ENCODE results near the gene MBD2.

MBD2 gene

DNA sequence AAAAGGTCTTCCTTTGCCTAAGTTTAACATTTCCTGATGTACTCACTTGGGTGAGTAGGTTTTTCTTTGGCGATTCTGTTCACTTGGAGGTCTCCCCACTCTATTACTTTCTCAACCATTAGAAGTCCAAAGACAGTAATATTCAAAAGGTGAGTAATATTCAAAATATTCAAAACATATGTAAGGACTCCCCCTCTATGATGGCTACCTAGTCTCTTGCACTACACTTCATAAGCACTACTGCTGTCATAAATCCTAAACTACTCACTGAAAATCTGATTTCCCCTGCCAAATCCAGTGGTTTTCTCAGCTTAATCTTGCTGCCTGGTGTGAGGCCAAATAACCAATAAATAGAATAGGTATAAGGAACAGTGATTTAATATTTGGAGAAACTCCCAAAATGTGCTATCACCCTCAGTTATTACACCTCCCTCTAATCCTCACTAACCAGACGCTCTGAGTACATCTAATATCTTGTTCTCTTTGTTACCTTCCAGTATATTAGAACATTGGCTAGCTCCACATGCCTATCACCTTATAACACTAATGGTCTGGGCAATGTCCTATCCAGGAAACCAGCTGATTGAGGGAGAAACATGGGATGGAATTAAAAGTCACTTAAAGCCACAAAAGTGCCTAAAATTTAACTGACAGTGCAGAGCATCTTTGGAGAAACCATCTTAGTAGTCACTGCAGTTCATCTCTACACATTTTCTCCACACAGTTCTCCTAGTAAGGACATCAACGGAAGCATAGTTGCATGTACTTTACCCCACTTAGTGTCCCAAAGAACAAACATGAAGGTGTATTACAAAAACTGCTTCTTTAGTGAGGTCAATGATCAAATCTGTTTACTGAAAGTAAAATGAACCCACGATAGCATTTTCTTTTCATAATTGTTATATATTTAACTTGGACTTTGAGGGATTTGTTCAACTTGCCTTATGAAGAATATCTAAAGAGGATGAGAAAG is 54.8 kb downstream of the MBD2 start:
- POLR2A ChIA-PET = no interaction called here
- peaks cover 6 to 16% (median 10%) of the 10 kb centered on the region in 4 experiments for H3K36me3 ChIP-seq (ENCODE audit: control insufficient read depth in 4 of 4, insufficient read depth in 4 of 4, low read length in 3 of 4)
- no peaks in the 10 kb centered on the region for H3K9me3 ChIP-seq (ENCODE audit: control extremely low read depth in 1 of 5, control insufficient read depth in 4 of 5, insufficient read depth in 2 of 5, low read depth in 1 of 5, low read length in 4 of 5)
- 73% methylated on average over 2 of the region's 4 CpGs for WGBS (ENCODE audit: insufficient coverage)
- no peaks in the 10 kb centered on the region for H3K27me3 ChIP-seq (replicated peaks in 2 of 5; ENCODE audit: control insufficient read depth in 4 of 5, insufficient read depth in 5 of 5, low read length in 4 of 5)
- CTCF ChIA-PET = no interaction called here
- H3K4me3 ChIP-seq (ENCODE audit: control insufficient read depth in 1 of 7, extremely low read depth in 1 of 7, insufficient read depth in 4 of 7, low read depth in 2 of 7, low read length in 6 of 7) = no peak overlapping the region
- peaks cover 0 to 1% (median 0%) of the 10 kb centered on the region in 4 experiments for H3K4me1 ChIP-seq (ENCODE audit: control extremely low read depth in 1 of 4, control insufficient read depth in 4 of 4, insufficient read depth in 4 of 4, low read length in 3 of 4)
- H3K27ac ChIP-seq (ENCODE audit: insufficient read depth in 1 of 2, low read depth in 1 of 2, low read length in 2 of 2, poor library complexity in 1 of 2, severe bottlenecking in 2 of 2) = no peak overlapping the region
- no peak for DNase-seq

DNA sequence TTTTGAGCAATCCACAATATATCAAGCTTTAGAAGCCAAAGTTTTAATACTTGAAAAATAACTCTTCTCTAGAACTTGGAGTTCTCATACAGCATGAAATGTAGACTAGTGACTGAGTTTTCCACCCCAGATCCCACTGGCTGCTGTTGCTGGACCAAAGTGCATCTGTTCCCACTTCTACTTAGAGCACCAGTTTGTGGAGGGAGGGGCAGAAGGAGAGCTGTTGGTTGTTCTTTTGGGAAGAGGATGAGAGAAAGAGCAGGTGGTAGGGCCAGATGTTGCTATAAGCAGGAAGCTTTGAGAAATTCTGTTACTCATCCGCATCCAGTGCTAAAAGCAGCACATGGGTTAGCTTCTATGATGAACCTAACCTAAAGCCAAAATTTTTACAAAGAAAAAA is 59.0 kb downstream of the MBD2 start:
- ChIA-PET POLR2A (no interaction called here), CTCF (interaction anchor here (1.0 kb wide), 1 partner anchor 105 kb away, joined by 4 read pairs; no protein-coding TSS in a partner anchor)
- 100% methylated on average over 1 of the region's 1 CpG for WGBS (ENCODE audit: insufficient coverage)
- peaks cover 18 to 37% (median 28%) of the 10 kb centered on the region in 4 experiments for H3K36me3 ChIP-seq (ENCODE audit: control insufficient read depth in 4 of 4, insufficient read depth in 4 of 4, low read length in 3 of 4)
- no peak for DNase-seq
- no peak overlapping the region for H3K4me3 ChIP-seq (ENCODE audit: control insufficient read depth in 1 of 7, extremely low read depth in 1 of 7, insufficient read depth in 4 of 7, low read depth in 2 of 7, low read length in 6 of 7)
- no peaks in the 10 kb centered on the region for H3K9me3 ChIP-seq (ENCODE audit: control extremely low read depth in 1 of 5, control insufficient read depth in 4 of 5, insufficient read depth in 2 of 5, low read depth in 1 of 5, low read length in 4 of 5)
- H3K27ac ChIP-seq (ENCODE audit: insufficient read depth in 1 of 2, low read depth in 1 of 2, low read length in 2 of 2, poor library complexity in 1 of 2, severe bottlenecking in 2 of 2) = no peak overlapping the region
- no peaks in the 10 kb centered on the region for H3K27me3 ChIP-seq (replicated peaks in 2 of 5; ENCODE audit: control insufficient read depth in 4 of 5, insufficient read depth in 5 of 5, low read length in 4 of 5)
- H3K4me1 ChIP-seq (ENCODE audit: control extremely low read depth in 1 of 4, control insufficient read depth in 4 of 4, insufficient read depth in 4 of 4, low read length in 3 of 4) = no peaks in the 10 kb centered on the region

DNA sequence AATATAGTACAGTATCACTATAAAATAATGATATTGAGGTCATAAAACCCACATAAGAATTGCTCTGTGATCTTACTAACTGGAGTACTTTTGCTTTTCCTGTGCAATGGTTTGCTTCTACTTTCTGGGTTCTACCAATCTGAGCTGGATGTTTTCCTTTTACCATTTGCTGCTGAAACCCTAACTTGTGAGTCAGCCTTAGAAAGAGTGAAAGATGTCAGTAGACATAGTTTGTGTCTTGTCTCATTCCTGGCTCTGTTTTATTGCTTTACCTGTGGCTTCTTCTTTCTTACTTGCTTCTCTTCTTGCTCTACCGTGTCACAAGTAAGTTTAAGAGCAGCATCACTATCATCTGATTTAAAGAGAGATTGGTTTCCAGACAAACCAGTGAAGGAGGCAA is 61.0 kb downstream of the MBD2 start:
- DNase-seq = no peak
- Histone ChIP-seq H3K4me3 (ENCODE audit: control insufficient read depth in 1 of 7, extremely low read depth in 1 of 7, insufficient read depth in 4 of 7, low read depth in 2 of 7, low read length in 6 of 7) (no peak overlapping the region), H3K27me3 (replicated peaks in 2 of 5; ENCODE audit: control insufficient read depth in 4 of 5, insufficient read depth in 5 of 5, low read length in 4 of 5) (no peaks in the 10 kb centered on the region), H3K36me3 (ENCODE audit: control insufficient read depth in 4 of 4, insufficient read depth in 4 of 4, low read length in 3 of 4) (peaks cover 23 to 51% (median 42%) of the 10 kb centered on the region in 4 experiments), H3K4me1 (ENCODE audit: control extremely low read depth in 1 of 4, control insufficient read depth in 4 of 4, insufficient read depth in 4 of 4, low read length in 3 of 4) (no peaks in the 10 kb centered on the region), H3K9me3 (ENCODE audit: control extremely low read depth in 1 of 5, control insufficient read depth in 4 of 5, insufficient read depth in 2 of 5, low read depth in 1 of 5, low read length in 4 of 5) (no peaks in the 10 kb centered on the region), H3K27ac (ENCODE audit: insufficient read depth in 1 of 2, low read depth in 1 of 2, low read length in 2 of 2, poor library complexity in 1 of 2, severe bottlenecking in 2 of 2) (no peak overlapping the region)
- ChIA-PET POLR2A (no interaction called here), CTCF (interaction anchor here (0.7 kb wide), 1 partner anchor 12 kb away, joined by 3 read pairs; no protein-coding TSS in a partner anchor)
- 100% methylated on average over 1 of the region's 1 CpG for WGBS (ENCODE audit: insufficient coverage)

DNA sequence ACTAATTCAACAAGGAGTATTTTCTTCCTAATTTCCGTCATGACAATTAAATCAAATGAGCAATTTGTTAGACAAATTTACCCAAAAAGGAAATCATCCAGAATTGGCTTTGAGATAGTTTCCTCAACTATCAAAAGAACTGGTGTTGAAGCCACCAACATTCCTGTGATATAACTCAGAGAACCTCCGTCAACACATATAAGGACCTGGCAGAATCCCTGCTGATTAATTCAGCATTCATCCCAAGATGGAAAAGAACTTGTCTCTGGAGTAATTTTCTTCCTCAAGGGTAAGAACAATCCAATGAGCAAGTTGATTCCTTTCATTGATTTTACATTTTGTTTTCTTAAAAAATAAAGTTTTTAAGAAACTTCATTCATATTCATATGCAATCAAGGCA is 62.0 kb downstream of the MBD2 start:
- H3K36me3 ChIP-seq (ENCODE audit: control insufficient read depth in 4 of 4, insufficient read depth in 4 of 4, low read length in 3 of 4) = peaks cover 30 to 61% (median 52%) of the 10 kb centered on the region in 4 experiments
- H3K4me1 ChIP-seq (ENCODE audit: control extremely low read depth in 1 of 4, control insufficient read depth in 4 of 4, insufficient read depth in 4 of 4, low read length in 3 of 4) = no peaks in the 10 kb centered on the region
- no peaks in the 10 kb centered on the region for H3K27me3 ChIP-seq (replicated peaks in 2 of 5; ENCODE audit: control insufficient read depth in 4 of 5, insufficient read depth in 5 of 5, low read length in 4 of 5)
- no peak overlapping the region for H3K27ac ChIP-seq (ENCODE audit: insufficient read depth in 1 of 2, low read depth in 1 of 2, low read length in 2 of 2, poor library complexity in 1 of 2, severe bottlenecking in 2 of 2)
- ChIA-PET POLR2A (no interaction called here), CTCF (interaction anchor here (1.0 kb wide), 1 partner anchor 11 kb away, joined by 3 read pairs; no protein-coding TSS in a partner anchor)
- DNase-seq = no peak
- no peaks in the 10 kb centered on the region for H3K9me3 ChIP-seq (ENCODE audit: control extremely low read depth in 1 of 5, control insufficient read depth in 4 of 5, insufficient read depth in 2 of 5, low read depth in 1 of 5, low read length in 4 of 5)
- WGBS (ENCODE audit: insufficient coverage) = no CpG with 5 or more reads among the region's 2 CpGs
- H3K4me3 ChIP-seq (ENCODE audit: control insufficient read depth in 1 of 7, extremely low read depth in 1 of 7, insufficient read depth in 4 of 7, low read depth in 2 of 7, low read length in 6 of 7) = no peak overlapping the region

DNA sequence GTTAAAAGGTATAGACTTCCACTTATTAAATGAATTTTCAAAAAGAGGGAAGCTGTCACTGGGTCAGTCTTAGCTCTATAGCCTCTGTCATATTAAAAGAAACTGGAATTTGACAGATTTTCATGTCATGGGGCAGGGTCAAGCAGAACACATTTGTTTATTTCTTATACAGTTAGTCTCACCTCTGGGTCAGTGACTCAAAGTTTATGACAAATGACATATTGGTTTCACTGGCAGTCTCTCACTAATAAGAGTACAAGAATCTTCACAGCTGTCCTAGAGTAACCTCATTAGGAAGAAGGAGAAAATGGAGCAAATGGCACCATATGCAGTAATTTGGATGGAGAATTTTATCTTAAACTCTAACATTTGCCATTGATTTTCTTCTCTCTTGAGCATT is 63.2 kb downstream of the MBD2 start:
- DNase-seq = no peak
- POLR2A ChIA-PET = no interaction called here
- Histone ChIP-seq H3K36me3 (ENCODE audit: control insufficient read depth in 4 of 4, insufficient read depth in 4 of 4, low read length in 3 of 4) (peaks cover 28 to 70% (median 53%) of the 10 kb centered on the region in 4 experiments), H3K27me3 (replicated peaks in 2 of 5; ENCODE audit: control insufficient read depth in 4 of 5, insufficient read depth in 5 of 5, low read length in 4 of 5) (no peaks in the 10 kb centered on the region), H3K27ac (ENCODE audit: insufficient read depth in 1 of 2, low read depth in 1 of 2, low read length in 2 of 2, poor library complexity in 1 of 2, severe bottlenecking in 2 of 2) (no peak overlapping the region), H3K4me3 (ENCODE audit: control insufficient read depth in 1 of 7, extremely low read depth in 1 of 7, insufficient read depth in 4 of 7, low read depth in 2 of 7, low read length in 6 of 7) (no peak overlapping the region), H3K4me1 (ENCODE audit: control extremely low read depth in 1 of 4, control insufficient read depth in 4 of 4, insufficient read depth in 4 of 4, low read length in 3 of 4) (no peaks in the 10 kb centered on the region), H3K9me3 (ENCODE audit: control extremely low read depth in 1 of 5, control insufficient read depth in 4 of 5, insufficient read depth in 2 of 5, low read depth in 1 of 5, low read length in 4 of 5) (no peaks in the 10 kb centered on the region)
- CTCF ChIA-PET = no interaction called here

DNA sequence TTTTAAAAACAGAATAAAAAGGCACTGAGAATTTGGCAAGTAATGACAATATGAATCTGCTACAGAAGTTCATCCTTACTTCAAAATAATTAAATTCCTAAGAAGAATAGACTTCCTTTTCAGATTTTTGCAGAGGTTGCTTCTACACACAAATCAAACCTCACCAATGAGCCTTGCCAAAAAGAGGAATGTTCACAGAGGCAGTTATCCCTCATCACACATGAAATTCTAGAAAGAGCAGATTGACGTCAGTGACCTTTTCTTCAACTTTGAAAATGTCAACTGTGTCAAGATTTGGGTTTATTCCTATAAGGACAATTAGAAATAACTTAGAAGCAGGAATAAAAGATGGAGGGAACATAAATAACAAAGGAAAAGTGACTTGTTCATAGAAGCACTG is 64.6 kb downstream of the MBD2 start:
- ChIA-PET POLR2A (no interaction called here), CTCF (interaction anchor here (1.0 kb wide), 1 partner anchor 52 kb away, joined by 3 read pairs; no protein-coding TSS in a partner anchor)
- no CpG with 5 or more reads among the region's 1 CpG for WGBS (ENCODE audit: insufficient coverage)
- H3K4me1 ChIP-seq (ENCODE audit: control extremely low read depth in 1 of 4, control insufficient read depth in 4 of 4, insufficient read depth in 4 of 4, low read length in 3 of 4) = no peaks in the 10 kb centered on the region
- H3K27me3 ChIP-seq (replicated peaks in 2 of 5; ENCODE audit: control insufficient read depth in 4 of 5, insufficient read depth in 5 of 5, low read length in 4 of 5) = no peaks in the 10 kb centered on the region
- H3K9me3 ChIP-seq (ENCODE audit: control extremely low read depth in 1 of 5, control insufficient read depth in 4 of 5, insufficient read depth in 2 of 5, low read depth in 1 of 5, low read length in 4 of 5) = no peaks in the 10 kb centered on the region
- no peak overlapping the region for H3K27ac ChIP-seq (ENCODE audit: insufficient read depth in 1 of 2, low read depth in 1 of 2, low read length in 2 of 2, poor library complexity in 1 of 2, severe bottlenecking in 2 of 2)
- no peak for DNase-seq
- no peak overlapping the region for H3K4me3 ChIP-seq (ENCODE audit: control insufficient read depth in 1 of 7, extremely low read depth in 1 of 7, insufficient read depth in 4 of 7, low read depth in 2 of 7, low read length in 6 of 7)
- H3K36me3 ChIP-seq (ENCODE audit: control insufficient read depth in 4 of 4, insufficient read depth in 4 of 4, low read length in 3 of 4) = peaks cover 27 to 68% (median 49%) of the 10 kb centered on the region in 4 experiments

DNA sequence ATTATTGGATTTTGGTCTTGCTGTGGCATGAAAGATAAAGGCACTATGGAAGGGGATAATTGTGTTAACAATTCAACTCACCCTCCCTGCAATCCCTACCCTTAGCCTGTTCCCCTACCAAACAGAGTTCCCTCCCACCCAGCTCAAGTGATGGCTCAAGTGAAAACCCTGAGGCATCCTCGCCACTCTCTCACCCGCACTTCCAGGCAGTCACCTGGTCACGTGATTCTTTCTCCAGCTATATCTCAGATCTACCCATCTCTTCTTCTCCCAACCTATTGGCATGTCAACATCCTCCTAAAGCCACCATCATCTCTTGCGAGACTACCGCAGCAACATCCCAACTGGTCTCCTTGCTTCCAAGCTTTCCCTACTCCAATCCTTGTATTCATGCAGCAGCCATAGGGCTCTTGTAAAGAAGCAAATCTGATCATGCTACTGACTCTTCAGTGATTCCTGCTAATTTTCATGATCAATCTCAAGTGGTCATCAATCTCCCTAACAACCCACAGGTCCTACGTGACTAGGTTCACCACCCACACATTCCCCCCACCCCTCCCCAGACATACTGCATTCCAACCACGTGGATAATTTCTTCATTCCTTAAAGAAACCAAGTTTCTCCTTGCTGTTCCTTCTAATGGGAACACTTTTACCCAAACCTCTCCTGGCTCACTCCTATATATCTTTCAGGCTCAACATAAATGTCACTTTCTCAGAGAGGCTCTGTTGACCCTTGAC is 66.7 kb downstream of the MBD2 start:
- CTCF ChIA-PET = no interaction called here
- peaks cover 32 to 71% (median 50%) of the 10 kb centered on the region in 4 experiments for H3K36me3 ChIP-seq (ENCODE audit: control insufficient read depth in 4 of 4, insufficient read depth in 4 of 4, low read length in 3 of 4)
- POLR2A ChIA-PET = no interaction called here

More for the DNA sequence above, 66.7 kb downstream of the MBD2 start:
- H3K4me3 ChIP-seq (ENCODE audit: control insufficient read depth in 1 of 7, extremely low read depth in 1 of 7, insufficient read depth in 4 of 7, low read depth in 2 of 7, low read length in 6 of 7) = no peak overlapping the region
- no peaks in the 10 kb centered on the region for H3K9me3 ChIP-seq (ENCODE audit: control extremely low read depth in 1 of 5, control insufficient read depth in 4 of 5, insufficient read depth in 2 of 5, low read depth in 1 of 5, low read length in 4 of 5)
- no peaks in the 10 kb centered on the region for H3K4me1 ChIP-seq (ENCODE audit: control extremely low read depth in 1 of 4, control insufficient read depth in 4 of 4, insufficient read depth in 4 of 4, low read length in 3 of 4)
- H3K27me3 ChIP-seq (replicated peaks in 2 of 5; ENCODE audit: control insufficient read depth in 4 of 5, insufficient read depth in 5 of 5, low read length in 4 of 5) = no peaks in the 10 kb centered on the region
- DNase-seq = no peak
- H3K27ac ChIP-seq (ENCODE audit: insufficient read depth in 1 of 2, low read depth in 1 of 2, low read length in 2 of 2, poor library complexity in 1 of 2, severe bottlenecking in 2 of 2) = no peak overlapping the region
- 97% methylated on average over 7 of the region's 7 CpGs for WGBS (ENCODE audit: insufficient coverage)

All from common myeloid progenitor, CD34-positive (primary cell).